GM19372 (cell line): ENCODE measurements around the gene NPHP4.

Source experiments
- ATAC-seq: cut with Tn5 transposase; IDR thresholded peaks from one replicate; pipeline ENCODE4 v1.9.1; 2021; ENCODE audit warnings: mild to moderate bottlenecking, low read depth, moderate library complexity; ENCODE audit not compliant: unreplicated experiment

NPHP4 gene

GRCh38 chr1:6005276-6005917 lies 13.2 kb upstream of the NPHP4 start:
- no peak for ATAC-seq

- no peak for ATAC-seq
These were observed 12.3 kb upstream of the NPHP4 start for GRCh38 chr1:6004412-6005123.

- ATAC-seq, result no peak
These were observed 11.6 kb upstream of the NPHP4 start for GRCh38 chr1:6003568-6004411.

GRCh38 chr1:6002714-6003501 lies 10.7 kb upstream of the NPHP4 start:
- no peak for ATAC-seq

- no peak for ATAC-seq
These were observed 9.9 kb upstream of the NPHP4 start for GRCh38 chr1:6001992-6002576.

GRCh38 chr1:6000444-6001288 lies 8.4 kb upstream of the NPHP4 start:
- ATAC-seq, result no peak

GRCh38 chr1:5999711-6000443 lies 7.7 kb upstream of the NPHP4 start:
- ATAC-seq, result no peak

- ATAC-seq, result no peak
These were observed 6.7 kb upstream of the NPHP4 start for GRCh38 chr1:5998906-5999301.

- no peak for ATAC-seq
These were observed 6.1 kb upstream of the NPHP4 start for GRCh38 chr1:5998051-5998905.

GRCh38 chr1:5997316-5997715 lies 5.1 kb upstream of the NPHP4 start:
- ATAC-seq, result no peak

GRCh38 chr1:5996641-5997270 lies 4.5 kb upstream of the NPHP4 start:
- ATAC-seq, result no peak

- ATAC-seq, result no peak
These were observed 3.8 kb upstream of the NPHP4 start for GRCh38 chr1:5995871-5996630.

- ATAC-seq, result no peak
These were observed 2.7 kb upstream of the NPHP4 start for GRCh38 chr1:5994713-5995621.

GRCh38 chr1:5993556-5994491 lies 1.6 kb upstream of the NPHP4 start:
- ATAC-seq, result no peak
